ENCODE results near the gene GPR65. TPM values are rescaled to one million over a fixed set of nuclear protein-coding genes. Genes with fewer than 3 reads are reported as not detected.

The GPR65 gene
- total and polyA plus RNA-seq, 2 donors (not counting 1 experiment from before 2014, with no cell fraction given) = 8.7 to 13.4 TPM

GRCh38 chr14:88003425-88003824 lies 1.5 kb upstream of the GPR65 start:
- Histone ChIP-seq H2AFZ (ENCODE audit: insufficient read depth, low read depth, low read length, poor library complexity, severe bottlenecking) (no peak overlapping the region), H3K9ac (ENCODE audit: low read length) (no peak overlapping the region), H3K79me2 (ENCODE audit: control insufficient read depth, insufficient read depth, low read length) (peaks cover 36% of the 10 kb centered on the region), H3K4me3 (ENCODE audit: control extremely low read depth in 1 of 5, extremely low read depth in 1 of 5, insufficient read depth in 1 of 5, low read depth in 2 of 5, low read length in 4 of 5) (no peak overlapping the region), H3K27me3 (replicated peaks in 1 of 4; ENCODE audit: control extremely low read depth in 1 of 4, control insufficient read depth in 3 of 4, insufficient read depth in 4 of 4, low read length in 3 of 4) (no peaks in the 10 kb centered on the region), H3K4me2 (replicated peaks; ENCODE audit: low read depth, low read length, poor library complexity, severe bottlenecking) (no peak overlapping the region), H3K9me3 (ENCODE audit: control extremely low read depth in 1 of 3, control insufficient read depth in 2 of 3, insufficient read depth in 1 of 3, low read length in 2 of 3) (no peaks in the 10 kb centered on the region), H3K36me3 (replicated peaks in 1 of 2; ENCODE audit: control extremely low read depth in 1 of 2, control insufficient read depth in 1 of 2, extremely low read depth in 1 of 2, insufficient read depth in 2 of 2, low read length in 1 of 2) (no peaks in the 10 kb centered on the region), H3K4me1 (ENCODE audit: control insufficient read depth in 2 of 2, insufficient read depth in 2 of 2, low read length in 2 of 2) (peaks cover 46 to 49% of the 10 kb centered on the region in 2 donors), H3K27ac (ENCODE audit: low read length in 2 of 2) (no peak overlapping the region), H4K20me1 (ENCODE audit: control insufficient read depth, insufficient read depth, low read length, poor library complexity, severe bottlenecking) (no peaks in the 10 kb centered on the region)
- TF ChIP-seq CTCF (IDR thresholded peaks at IDR 0.05) = no peak
- TF ChIP-seq EZH2 (IDR thresholded peaks at IDR 0.05; ENCODE audit: borderline replicate concordance, insufficient read depth, low read depth, low read length, poor library complexity, severe bottlenecking) = no peak
- intact Hi-C loops (cut with micrococcal nuclease) = loop anchor here (10.0 kb wide), 2 partner anchors 381 to 791 kb away; partner anchors contain the start of genes EML5 and SPATA7
- peaks cover 64% of the 10 kb centered on the region for H3K4me1 Mint-ChIP-seq
- WGBS (ENCODE audit: insufficient coverage) = no CpG with 5 or more reads among the region's 4 CpGs
- H3K9me3 Mint-ChIP-seq (ENCODE audit: insufficient read depth) = no peaks in the 10 kb centered on the region
- H3K27me3 Mint-ChIP-seq = no peaks in the 10 kb centered on the region
- ChIA-PET POLR2A (interaction anchor here (0.6 to 3.4 kb wide), 2 partner anchors 10 to 33 kb away, joined by 6 to 12 read pairs; partner anchors contain the start of gene GALC), CTCF (interaction anchor here (1.2 kb wide), 1 partner anchor 8 kb away, joined by 3 read pairs; no protein-coding TSS in a partner anchor)
- no peak overlapping the region for H3K4me3 Mint-ChIP-seq
- DNase-seq (peak; percentile 57), ATAC-seq (ENCODE audit: low read depth) (no peak)
- H3K27ac Mint-ChIP-seq = peak overlapping the region; percentile 34

GRCh38 chr14:88004506-88005036 lies 364 bp upstream of the GPR65 start:
- H3K4me1 Mint-ChIP-seq = peaks cover 67% of the 10 kb centered on the region
- Histone ChIP-seq H3K27ac (ENCODE audit: low read length in 2 of 2) (peak overlapping the region; percentile 43 to 78), H3K4me3 (ENCODE audit: control extremely low read depth in 1 of 5, extremely low read depth in 1 of 5, insufficient read depth in 1 of 5, low read depth in 2 of 5, low read length in 4 of 5) (peak overlapping the region; percentile 8 to 94 (median 62)), H3K9me3 (ENCODE audit: control extremely low read depth in 1 of 3, control insufficient read depth in 2 of 3, insufficient read depth in 1 of 3, low read length in 2 of 3) (no peaks in the 10 kb centered on the region), H3K36me3 (replicated peaks in 1 of 2; ENCODE audit: control extremely low read depth in 1 of 2, control insufficient read depth in 1 of 2, extremely low read depth in 1 of 2, insufficient read depth in 2 of 2, low read length in 1 of 2) (no peaks in the 10 kb centered on the region), H4K20me1 (ENCODE audit: control insufficient read depth, insufficient read depth, low read length, poor library complexity, severe bottlenecking) (no peaks in the 10 kb centered on the region), H3K9ac (ENCODE audit: low read length) (peak overlapping the region; percentile 70), H2AFZ (ENCODE audit: insufficient read depth, low read depth, low read length, poor library complexity, severe bottlenecking) (peak overlapping the region; percentile 30), H3K4me2 (replicated peaks; ENCODE audit: low read depth, low read length, poor library complexity, severe bottlenecking) (peak overlapping the region; percentile 77), H3K4me1 (ENCODE audit: control insufficient read depth in 2 of 2, insufficient read depth in 2 of 2, low read length in 2 of 2) (peaks cover 40 to 53% of the 10 kb centered on the region in 2 donors), H3K79me2 (ENCODE audit: control insufficient read depth, insufficient read depth, low read length) (peaks cover 47% of the 10 kb centered on the region), H3K27me3 (replicated peaks in 1 of 4; ENCODE audit: control extremely low read depth in 1 of 4, control insufficient read depth in 3 of 4, insufficient read depth in 4 of 4, low read length in 3 of 4) (no peaks in the 10 kb centered on the region)
- WGBS (ENCODE audit: insufficient coverage) = no CpG with 5 or more reads among the region's 3 CpGs
- no peaks in the 10 kb centered on the region for H3K27me3 Mint-ChIP-seq
- ATAC-seq (ENCODE audit: low read depth) (no peak), DNase-seq (no peak)
- POLR2A ChIA-PET = interaction anchor here (0.7 to 3.4 kb wide), 2 partner anchors 10 to 11 kb away, joined by 3 to 12 read pairs; partner anchors contain the start of gene GALC
- H3K27ac Mint-ChIP-seq = peak overlapping the region; percentile 81
- TF ChIP-seq EZH2 (IDR thresholded peaks at IDR 0.05; ENCODE audit: borderline replicate concordance, insufficient read depth, low read depth, low read length, poor library complexity, severe bottlenecking) = no peak
- no peak for TF ChIP-seq CTCF (IDR thresholded peaks at IDR 0.05)
- H3K9me3 Mint-ChIP-seq (ENCODE audit: insufficient read depth) = no peaks in the 10 kb centered on the region
- CTCF ChIA-PET = interaction anchor here (0.9 to 2.4 kb wide), 5 partner anchors 9 to 12 kb away, joined by 3 to 22 read pairs (median 8); partner anchors contain the start of gene GALC
- H3K4me3 Mint-ChIP-seq = peak overlapping the region; percentile 83
- intact Hi-C loops (cut with micrococcal nuclease) = loop anchor here (5.0 to 10.0 kb wide), 3 partner anchors 380 to 1953 kb away; partner anchors contain the start of genes EML5, SPATA7 and TDP1

Measured in B cell (primary cell).